HCT116 (cell line): ENCODE results near the gene MAP2K3. TPM values are rescaled to one million over a fixed set of nuclear protein-coding genes. Genes with fewer than 3 reads are reported as not detected.

Source experiments
- ATAC-seq: fragments of 200-7000 bp; cut with Tn5 transposase; 2 replicates; pipeline ENCODE4 v1.9.1; 2020; ENCODE audit warnings: mild to moderate bottlenecking, moderate library complexity
- BruUV-seq: library from RNA; stranded (reverse); fragments of 400-500 nt; replicated peaks from 2 replicates; lab custom pipeline; 2021; lab: Mats Ljungman, UMichigan
- CTCF ChIA-PET: fragments of 300-600 bp; sonication (Branson Sonifier 250); formaldehyde crosslinking; loops from one replicate; lab custom pipeline; 2021; ENCODE audit warnings: antibody characterized with exemption; lab: Charles Lee
- POLR2A ChIA-PET: fragments of 300-600, 350-600 bp; sonication (Branson Sonifier 250); formaldehyde crosslinking; loops from one replicate; lab custom pipeline; 2021; ENCODE audit warnings: antibody characterized with exemption; lab: Charles Lee
- RAD21 ChIA-PET, 2 experiments: fragments of 300-600 bp; sonication (Branson Sonifier 250); formaldehyde crosslinking; loops; one replicate each; lab custom pipeline; 2023; ENCODE audit warnings: low total read pairs in 2 of 2; ENCODE audit not compliant: uncharacterized antibody in 2 of 2, unreplicated experiment in 2 of 2, low non-redundant PET in 1 of 2; lab: Charles Lee
- DNase-seq: peaks from one replicate; pipeline ENCODE4 v3.0.0-alpha.2; 2010; ENCODE audit warnings: low read depth, low spot score
- H2AFZ ChIP-seq: fragments of 200-600 bp; shearing (Covaris generic), sonication (generic); 2 replicates; pipeline ENCODE4 v1.6.1; 2017; ENCODE audit warnings: low read depth, mixed run types, mixed read lengths, antibody characterized with exemption, low read length; ENCODE audit not compliant: poor library complexity, severe bottlenecking
- H3K27ac ChIP-seq: 2 replicates; pipeline ENCODE4 v1.5.1; 2012; ENCODE audit warnings: low read depth, low read length
- H3K27me3 ChIP-seq: fragments of 200-600 bp; sonication (generic); 2 replicates; pipeline ENCODE4 v1.6.1; 2016; ENCODE audit warnings: mixed run types, low read length, mixed read lengths; ENCODE audit not compliant: insufficient read depth
- H3K36me3 ChIP-seq, 2 experiments: fragments of 200-500 bp in 1 of 2; fragments of 200-600 bp in 1 of 2; sonication (Bioruptor generic) in 1 of 2; sonication (generic) in 1 of 2; 2 replicates each; pipeline versions ENCODE4 v1.5.1 to v1.6.1; 2014 to 2016; ENCODE audit warnings: low read length in 2 of 2, inconsistent platforms in 1 of 2, mixed read lengths in 1 of 2, mixed run types in 1 of 2; ENCODE audit not compliant: insufficient read depth in 2 of 2, control insufficient read depth in 1 of 2
- H3K4me1 ChIP-seq, 2 experiments: fragments of 200-600 bp in 1 of 2; sonication (generic) in 1 of 2; 2 replicates each; pipeline versions ENCODE4 v1.5.1 to v1.6.1; 2012 to 2017; ENCODE audit warnings: low read length in 2 of 2, inconsistent platforms in 1 of 2, mild to moderate bottlenecking in 1 of 2, mixed read lengths in 1 of 2, mixed run types in 1 of 2, moderate library complexity in 1 of 2; ENCODE audit not compliant: insufficient read depth in 2 of 2, control insufficient read depth in 1 of 2
- H3K4me2 ChIP-seq: fragments of 200-600 bp; sonication (generic); 2 replicates; pipeline ENCODE4 v1.6.1; 2017; ENCODE audit warnings: mixed run types, low read length, mixed read lengths
- H3K4me3 ChIP-seq, 2 experiments: fragments of 200-600 bp in 1 of 2; sonication (generic) in 1 of 2; replicated peaks in 1 of 2; 2 replicates each; pipeline ENCODE4 v1.5.1; 2011 to 2016; ENCODE audit warnings: low read length in 2 of 2, control low read depth in 1 of 2, low read depth in 1 of 2, mild to moderate bottlenecking in 1 of 2, mixed read lengths in 1 of 2, mixed run types in 1 of 2
- H3K79me2 ChIP-seq: fragments of 200-600 bp; sonication (generic); 2 replicates; pipeline ENCODE4 v1.6.1; 2017; ENCODE audit warnings: mild to moderate bottlenecking, mixed run types, low read length, moderate library complexity, mixed read lengths; ENCODE audit not compliant: insufficient read depth
- H3K9ac ChIP-seq: fragments of 200-600 bp; sonication (generic); 2 replicates; pipeline ENCODE4 v1.6.1; 2016; ENCODE audit warnings: low read length, mixed read lengths
- H3K9me2 ChIP-seq: fragments of 200-600 bp; sonication (generic), shearing (Covaris generic); 2 replicates; pipeline ENCODE4 v1.6.1; 2017; ENCODE audit warnings: mixed run types, mild to moderate bottlenecking, moderate library complexity; ENCODE audit not compliant: insufficient read depth
- H3K9me3 ChIP-seq, 2 experiments: fragments of 200-500 bp in 1 of 2; fragments of 200-600 bp in 1 of 2; sonication (Bioruptor generic) in 1 of 2; sonication (generic) in 1 of 2; 2 replicates each; pipeline ENCODE4 v1.6.1; 2014 to 2017; ENCODE audit warnings: low read length in 2 of 2, mixed read lengths in 2 of 2, inconsistent platforms in 1 of 2, low read depth in 1 of 2, mild to moderate bottlenecking in 1 of 2, mixed run types in 1 of 2, moderate library complexity in 1 of 2; ENCODE audit not compliant: control insufficient read depth in 1 of 2, insufficient read depth in 1 of 2
- H4K20me1 ChIP-seq: fragments of 200-600 bp; sonication (generic), shearing (Covaris generic); 2 replicates; pipeline ENCODE4 v1.6.1; 2017; ENCODE audit warnings: mixed run types, mild to moderate bottlenecking, moderate library complexity; ENCODE audit not compliant: insufficient read depth
- CBX3 ChIP-seq: IDR thresholded peaks from 2 replicates; pipeline ENCODE4 v1.6.1; 2012; ENCODE audit warnings: low read depth
- ELF1 ChIP-seq: IDR thresholded peaks from 2 replicates; pipeline ENCODE4 v1.6.1; 2012; ENCODE audit warnings: low read depth, borderline replicate concordance
- POLR2A ChIP-seq: IDR thresholded peaks from 2 replicates; pipeline ENCODE4 v1.7.0; 2011; ENCODE audit warnings: borderline replicate concordance; ENCODE audit not compliant: insufficient read depth, insufficient read length; ENCODE audit errors: extremely low read depth
- POLR2AphosphoS5 ChIP-seq: IDR thresholded peaks from 2 replicates; pipeline ENCODE4 v1.6.1; 2011; ENCODE audit warnings: mild to moderate bottlenecking, low read depth, low read length, moderate library complexity
- SP1 ChIP-seq: IDR thresholded peaks from 2 replicates; pipeline ENCODE4 v1.6.1; 2012; ENCODE audit warnings: low read depth
- TCF7L2 ChIP-seq: IDR thresholded peaks from 2 replicates; pipeline ENCODE4 v1.7.0; 2011; ENCODE audit warnings: borderline replicate concordance, inconsistent platforms; ENCODE audit not compliant: insufficient read depth, insufficient read length; ENCODE audit errors: extremely low read depth
- YY1 ChIP-seq: IDR thresholded peaks from 2 replicates; pipeline ENCODE4 v1.6.1; 2011; ENCODE audit warnings: low read length, low read depth, moderate library complexity, mild to moderate bottlenecking; ENCODE audit not compliant: insufficient replicate concordance; ENCODE audit errors: extremely low read depth
- ZFX ChIP-seq: fragments of 450-650 bp; IDR thresholded peaks from 2 replicates; pipeline ENCODE4 v1.6.1; 2017
- intact Hi-C: fragments of 100-400 bp; cut with micrococcal nuclease; formaldehyde crosslinking; loops from 2 replicates; pipeline ENCODE4 v1.10.0; 2022
- total RNA-seq: library from RNA; stranded (reverse); gene quantifications from one replicate; pipeline ENCODE4 v1.2.1, GENCODE V29; 2021; ENCODE audit not compliant: unreplicated experiment
- TF ChIP-seq, protein P1 (sequence below), 3 experiments: fragments of 200-600 bp in 1 of 3; sonication (generic) in 1 of 3; IDR thresholded peaks in 2 of 3; conservative IDR thresholded peaks in 1 of 3; 2 replicates each; pipeline ENCODE4 v1.5.1; 2012 to 2017; ENCODE audit warnings: low read depth in 2 of 3, low read length in 2 of 3, antibody characterized with exemption in 1 of 3, borderline replicate concordance in 1 of 3, control low read depth in 1 of 3, mild to moderate bottlenecking in 1 of 3, mixed read lengths in 1 of 3, mixed run types in 1 of 3, moderate library complexity in 1 of 3; ENCODE audit not compliant: insufficient read depth in 1 of 3
- TF ChIP-seq, protein P2 (sequence below): IDR thresholded peaks from 2 replicates; pipeline ENCODE4 v1.6.1; 2011; ENCODE audit warnings: mild to moderate bottlenecking, low read length, moderate library complexity; ENCODE audit not compliant: insufficient replicate concordance; ENCODE audit errors: extremely low read depth
- TF ChIP-seq, protein P3 (sequence below): IDR thresholded peaks from 2 replicates; pipeline ENCODE4 v1.6.1; 2012

MAP2K3 gene
- total RNA-seq, 1 experiment from 2014 or later, result 96.7 TPM

GRCh38 chr17:21275579-21276263, 8.8 kb upstream of the MAP2K3 start:
- TF ChIP-seq SP1, result peak; percentile 61
- no peak for TF ChIP-seq ELF1
- TF ChIP-seq, protein P1, sequence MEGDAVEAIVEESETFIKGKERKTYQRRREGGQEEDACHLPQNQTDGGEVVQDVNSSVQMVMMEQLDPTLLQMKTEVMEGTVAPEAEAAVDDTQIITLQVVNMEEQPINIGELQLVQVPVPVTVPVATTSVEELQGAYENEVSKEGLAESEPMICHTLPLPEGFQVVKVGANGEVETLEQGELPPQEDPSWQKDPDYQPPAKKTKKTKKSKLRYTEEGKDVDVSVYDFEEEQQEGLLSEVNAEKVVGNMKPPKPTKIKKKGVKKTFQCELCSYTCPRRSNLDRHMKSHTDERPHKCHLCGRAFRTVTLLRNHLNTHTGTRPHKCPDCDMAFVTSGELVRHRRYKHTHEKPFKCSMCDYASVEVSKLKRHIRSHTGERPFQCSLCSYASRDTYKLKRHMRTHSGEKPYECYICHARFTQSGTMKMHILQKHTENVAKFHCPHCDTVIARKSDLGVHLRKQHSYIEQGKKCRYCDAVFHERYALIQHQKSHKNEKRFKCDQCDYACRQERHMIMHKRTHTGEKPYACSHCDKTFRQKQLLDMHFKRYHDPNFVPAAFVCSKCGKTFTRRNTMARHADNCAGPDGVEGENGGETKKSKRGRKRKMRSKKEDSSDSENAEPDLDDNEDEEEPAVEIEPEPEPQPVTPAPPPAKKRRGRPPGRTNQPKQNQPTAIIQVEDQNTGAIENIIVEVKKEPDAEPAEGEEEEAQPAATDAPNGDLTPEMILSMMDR (IDR thresholded peaks at IDR 0.05 in 2 of 3, conservative IDR thresholded peaks at IDR 0.05 in 1 of 3; ENCODE audit: borderline replicate concordance in 1 of 3, insufficient read depth in 1 of 3, low read depth in 2 of 3, low read length in 2 of 3), result no peak
- peak; percentile 76 for TF ChIP-seq POLR2AphosphoS5
- TF ChIP-seq, protein P2, sequence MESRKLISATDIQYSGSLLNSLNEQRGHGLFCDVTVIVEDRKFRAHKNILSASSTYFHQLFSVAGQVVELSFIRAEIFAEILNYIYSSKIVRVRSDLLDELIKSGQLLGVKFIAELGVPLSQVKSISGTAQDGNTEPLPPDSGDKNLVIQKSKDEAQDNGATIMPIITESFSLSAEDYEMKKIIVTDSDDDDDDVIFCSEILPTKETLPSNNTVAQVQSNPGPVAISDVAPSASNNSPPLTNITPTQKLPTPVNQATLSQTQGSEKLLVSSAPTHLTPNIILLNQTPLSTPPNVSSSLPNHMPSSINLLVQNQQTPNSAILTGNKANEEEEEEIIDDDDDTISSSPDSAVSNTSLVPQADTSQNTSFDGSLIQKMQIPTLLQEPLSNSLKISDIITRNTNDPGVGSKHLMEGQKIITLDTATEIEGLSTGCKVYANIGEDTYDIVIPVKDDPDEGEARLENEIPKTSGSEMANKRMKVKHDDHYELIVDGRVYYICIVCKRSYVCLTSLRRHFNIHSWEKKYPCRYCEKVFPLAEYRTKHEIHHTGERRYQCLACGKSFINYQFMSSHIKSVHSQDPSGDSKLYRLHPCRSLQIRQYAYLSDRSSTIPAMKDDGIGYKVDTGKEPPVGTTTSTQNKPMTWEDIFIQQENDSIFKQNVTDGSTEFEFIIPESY, result no peak
- TF ChIP-seq, protein P3, sequence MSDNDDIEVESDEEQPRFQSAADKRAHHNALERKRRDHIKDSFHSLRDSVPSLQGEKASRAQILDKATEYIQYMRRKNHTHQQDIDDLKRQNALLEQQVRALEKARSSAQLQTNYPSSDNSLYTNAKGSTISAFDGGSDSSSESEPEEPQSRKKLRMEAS, result peak; percentile 72
- no peak for TF ChIP-seq YY1
- peak; percentile 73 for TF ChIP-seq POLR2A
- peak; percentile 65; the same call in 1 of the 2 replicates for TF ChIP-seq ZFX
- no peak for TF ChIP-seq CBX3
- TF ChIP-seq TCF7L2, result peak; percentile 28
- CTCF ChIA-PET, result interaction anchor here (1.1 kb wide), 1 partner anchor 148 kb away, joined by 3 read pairs; no protein-coding TSS in a partner anchor
- Histone ChIP-seq H3K9ac (peak overlapping the region; percentile 63), H3K4me1 (peaks cover 23 to 52% of the 10 kb centered on the region in 2 experiments), H3K36me3 (no peaks in the 10 kb centered on the region), H3K9me2 (no peaks in the 10 kb centered on the region), H3K79me2 (no peaks in the 10 kb centered on the region), H2AFZ (no peak overlapping the region), H3K27me3 (no peaks in the 10 kb centered on the region), H4K20me1 (no peaks in the 10 kb centered on the region), H3K9me3 (no peaks in the 10 kb centered on the region), H3K4me3 (peak overlapping the region; percentile 52 to 57), H3K27ac (peak overlapping the region; percentile 65; the same call in 1 of the 2 replicates), H3K4me2 (peak overlapping the region; percentile 95)
- ATAC-seq, result peak; percentile 88
- RAD21 ChIA-PET, result interaction anchor here in 1 of 2 experiments (0.7 kb wide), 1 partner anchor 181 kb away, joined by 3 read pairs; no protein-coding TSS in a partner anchor
- POLR2A ChIA-PET, result interaction anchor here (1.0 to 2.1 kb wide), 2 partner anchors 12 to 156 kb away, joined by 3 to 15 read pairs; no protein-coding TSS in a partner anchor
- intact Hi-C loops, result no loop called here
- DNase-seq, result no peak
- BruUV-seq, result no TSS peak
